NAMALWA (cell line): ENCODE results near the gene HCRTR1.

ENCODE experiments used
- DNase-seq: peaks from one replicate; pipeline ENCODE4 v3.0.0-alpha.2; 2015; ENCODE audit warnings: low spot score

Gene HCRTR1

GRCh38 chr1:31667065-31667785 lies 49.7 kb downstream of the HCRTR1 start:
- DNase-seq, result no peak

- DNase-seq, result no peak
Observed at GRCh38 chr1:31668303-31668883, 50.9 kb downstream of the HCRTR1 start.

- DNase-seq, result no peak
Observed at GRCh38 chr1:31669433-31669785, 51.9 kb downstream of the HCRTR1 start.

GRCh38 chr1:31669786-31670592 lies 52.5 kb downstream of the HCRTR1 start:
- peak; percentile 42 for DNase-seq

GRCh38 chr1:31670593-31670964 lies 53.1 kb downstream of the HCRTR1 start:
- DNase-seq, result no peak

- no peak for DNase-seq
Observed at GRCh38 chr1:31671147-31671546, 53.7 kb downstream of the HCRTR1 start.

- DNase-seq, result no peak
Observed at GRCh38 chr1:31671561-31672201, 54.2 kb downstream of the HCRTR1 start.

- DNase-seq, result no peak
Observed at GRCh38 chr1:31672986-31673385, 55.5 kb downstream of the HCRTR1 start.

GRCh38 chr1:31673433-31673832 lies 55.9 kb downstream of the HCRTR1 start:
- DNase-seq, result no peak

GRCh38 chr1:31674626-31675025 lies 57.1 kb downstream of the HCRTR1 start:
- no peak for DNase-seq

- no peak for DNase-seq
Observed at GRCh38 chr1:31675161-31675560, 57.7 kb downstream of the HCRTR1 start.

GRCh38 chr1:31675756-31676155 lies 58.3 kb downstream of the HCRTR1 start:
- DNase-seq, result no peak
